Dedifferentiated amniotic fluid mesenchymal stem cell (primary cell): ENCODE measurements around the gene ZNF669.
"Not testable (repeated sequence)": the region's sequence is repeated elsewhere in the genome, so short reads cannot be mapped to it uniquely, and the experiment has no call there.

Experiments
- DNase-seq: peaks from one replicate; pipeline ENCODE4 v3.0.0-alpha.2; 2016; ENCODE audit errors: extremely low spot score

The ZNF669 gene

GRCh38 chr1:247103859-247104591 lies at the start of gene ZNF669:
Gene ZNF669 (minus strand): TSS chr1:247104356. CDS start chr1:247104199, 157 bp downstream.
- peak; percentile 96 for DNase-seq

DNA sequence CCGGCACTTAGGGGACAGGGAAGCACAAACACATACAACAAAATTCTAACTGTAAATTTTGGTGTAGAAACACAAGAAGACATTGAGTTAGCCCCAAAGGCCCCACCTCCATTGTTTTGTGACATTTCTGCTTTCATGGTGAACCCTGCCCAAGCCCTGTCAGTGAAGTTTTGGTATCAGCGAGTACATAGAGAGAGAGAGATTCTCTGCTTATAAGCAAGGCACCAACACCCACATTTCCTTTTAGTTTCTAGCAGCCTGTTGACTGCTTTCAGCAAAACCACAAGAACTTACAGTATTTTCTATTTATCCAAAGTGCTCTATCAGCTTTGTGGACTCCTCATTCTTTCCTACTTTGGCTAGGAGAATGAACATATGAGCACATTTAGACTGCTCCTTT lies 43.6 kb upstream of the ZNF669 start:
- no peak for DNase-seq

DNA sequence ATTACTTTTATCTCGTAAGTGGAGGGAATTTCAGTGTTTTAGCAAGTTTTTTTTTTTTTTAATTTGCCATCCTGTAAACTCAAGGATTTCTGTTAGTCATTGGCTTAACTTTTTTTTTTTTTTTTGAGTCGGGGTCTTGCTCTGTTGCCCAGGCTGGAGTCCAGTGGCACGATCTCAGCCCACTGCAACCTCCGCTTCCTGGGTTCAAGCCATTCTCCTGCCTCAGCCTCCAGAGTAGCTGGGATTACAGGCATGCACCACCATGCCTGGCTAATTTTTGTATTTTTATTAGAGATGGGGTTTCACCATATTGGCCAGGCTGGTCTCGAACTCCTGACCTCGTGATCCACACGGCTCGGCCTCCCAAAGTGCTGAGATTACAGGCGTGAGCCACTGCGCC lies 43.0 kb upstream of the ZNF669 start:
- DNase-seq, result not testable (repeated sequence)

- no peak for DNase-seq
These were observed 42.5 kb upstream of the ZNF669 start for GRCh38 chr1:247146671-247147070.

DNA sequence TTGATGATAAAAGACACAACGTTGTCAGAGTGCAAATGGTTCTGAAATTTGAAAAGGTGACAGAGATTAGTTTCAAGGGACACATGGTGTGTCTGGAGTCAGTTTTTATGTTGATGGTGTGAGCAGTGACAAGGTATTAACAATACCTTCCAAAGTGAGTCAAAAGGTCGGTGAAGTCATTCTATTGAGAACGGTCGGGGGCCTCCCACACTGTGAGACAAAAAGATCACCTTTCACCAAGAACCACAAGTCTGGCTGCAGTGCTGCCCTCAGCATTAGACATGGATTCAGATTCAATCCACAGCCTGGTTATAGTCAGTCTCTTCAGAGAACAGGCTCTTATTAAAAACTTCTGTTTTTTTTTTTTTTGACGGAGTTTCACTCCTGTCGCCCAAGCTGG lies 41.1 kb upstream of the ZNF669 start:
- DNase-seq, result no peak

DNA sequence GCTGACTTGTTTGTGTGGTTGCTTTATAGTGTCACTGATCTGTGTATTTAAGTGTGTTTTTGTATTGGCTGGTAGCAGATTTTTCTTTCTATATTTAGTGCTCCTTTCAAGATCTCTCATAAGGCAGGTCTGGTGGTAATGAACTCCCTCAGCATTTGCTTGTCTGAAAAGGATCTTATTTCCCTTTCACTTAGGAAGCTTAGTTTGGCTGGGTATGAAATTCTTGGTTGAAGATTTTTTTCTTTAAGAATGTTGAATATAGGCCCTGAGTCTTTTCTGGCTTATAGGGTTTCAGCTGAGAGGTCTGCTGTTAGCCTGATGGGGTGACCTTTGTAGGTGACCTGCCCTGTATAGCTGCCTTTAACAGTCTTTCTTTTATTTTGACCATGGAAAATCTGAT lies 35.4 kb upstream of the ZNF669 start:
- DNase-seq, result not testable (repeated sequence)

GRCh38 chr1:247131236-247131635 lies 27.1 kb upstream of the ZNF669 start:
- no peak for DNase-seq

GRCh38 chr1:247127519-247128282 lies 23.5 kb upstream of the ZNF669 start:
- not testable (repeated sequence) for DNase-seq

DNA sequence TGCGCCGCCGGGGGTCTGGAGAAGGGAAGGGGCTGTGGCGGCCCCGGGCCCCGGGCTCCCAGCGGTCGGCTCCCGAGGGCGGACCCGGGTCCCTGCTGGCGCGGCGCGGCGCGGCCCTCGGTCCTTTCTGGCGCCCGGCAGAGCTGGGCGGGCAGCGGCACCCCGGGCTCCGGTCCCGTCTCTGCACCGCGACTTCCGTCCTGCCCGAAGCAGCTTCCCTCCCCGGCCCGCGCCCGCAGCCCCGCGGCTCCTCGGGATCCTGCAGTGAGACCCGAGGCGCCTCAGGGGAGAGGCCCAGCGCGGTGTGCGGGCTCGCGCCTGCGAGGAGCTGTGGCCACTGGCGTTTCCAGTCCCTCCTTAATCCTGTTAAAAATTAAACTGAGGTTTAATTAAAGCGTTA lies 22.4 kb upstream of the ZNF669 start:
- DNase-seq, result not testable (repeated sequence)

- not testable (repeated sequence) for DNase-seq
These were observed 22.0 kb upstream of the ZNF669 start for GRCh38 chr1:247126166-247126565.

- DNase-seq, result no peak
These were observed 17.2 kb upstream of the ZNF669 start for GRCh38 chr1:247121382-247121781.

DNA sequence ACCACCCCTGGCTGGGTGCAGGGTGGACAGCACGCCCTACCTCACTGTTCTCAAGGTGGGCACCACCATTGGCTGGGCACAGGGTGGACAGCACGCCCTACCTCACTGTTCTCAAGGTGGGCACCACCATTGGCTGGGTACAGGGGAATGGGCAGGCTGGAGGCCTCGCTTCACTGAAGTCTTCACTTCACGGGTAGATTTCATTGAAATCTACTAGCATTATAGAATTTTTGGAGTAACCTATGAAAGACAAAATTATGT lies 16.2 kb upstream of the ZNF669 start:
- not testable (repeated sequence) for DNase-seq

- no peak for DNase-seq
These were observed 15.6 kb upstream of the ZNF669 start for GRCh38 chr1:247119600-247120407.

- no peak for DNase-seq
These were observed 14.8 kb upstream of the ZNF669 start for GRCh38 chr1:247118946-247119446.

DNA sequence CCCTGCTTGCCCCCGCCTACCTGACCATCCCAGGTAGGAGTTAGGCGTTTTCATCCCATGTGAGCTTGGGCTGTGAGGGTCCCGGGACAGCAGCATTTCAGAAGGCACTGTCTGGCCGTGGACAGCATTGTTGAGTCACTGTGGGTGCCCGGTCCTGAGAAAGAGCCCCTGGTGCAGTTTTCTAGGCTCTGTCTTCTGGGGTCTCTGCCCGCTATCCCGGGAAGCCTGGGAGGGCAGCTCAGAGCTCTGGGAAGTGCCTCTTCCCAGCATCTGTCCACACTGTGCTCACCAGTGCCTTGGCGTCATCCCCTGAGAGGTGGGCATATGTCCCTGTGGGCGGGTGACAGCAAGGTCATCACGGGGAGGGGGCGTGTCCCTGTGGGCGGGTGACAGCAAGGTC lies 11.4 kb upstream of the ZNF669 start:
- no peak for DNase-seq

DNA sequence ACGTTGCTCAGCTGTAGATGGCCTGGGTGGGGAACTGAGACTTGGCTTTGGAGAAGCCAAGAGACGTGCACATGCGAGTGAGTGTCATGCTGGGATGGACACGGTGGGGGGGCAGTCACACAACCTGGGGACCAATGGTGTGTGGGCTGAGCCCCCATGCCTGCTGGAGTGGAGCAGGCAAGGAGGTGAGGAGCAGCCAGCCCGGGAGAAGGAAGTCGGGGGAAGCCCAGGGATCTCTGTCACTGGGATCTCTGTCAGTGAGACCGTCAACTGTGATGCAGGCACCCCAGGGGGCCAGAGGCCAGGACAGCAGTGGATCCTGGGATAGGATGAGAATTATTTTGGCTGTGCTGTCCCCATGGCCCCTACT lies 11.0 kb upstream of the ZNF669 start:
- no peak for DNase-seq

DNA sequence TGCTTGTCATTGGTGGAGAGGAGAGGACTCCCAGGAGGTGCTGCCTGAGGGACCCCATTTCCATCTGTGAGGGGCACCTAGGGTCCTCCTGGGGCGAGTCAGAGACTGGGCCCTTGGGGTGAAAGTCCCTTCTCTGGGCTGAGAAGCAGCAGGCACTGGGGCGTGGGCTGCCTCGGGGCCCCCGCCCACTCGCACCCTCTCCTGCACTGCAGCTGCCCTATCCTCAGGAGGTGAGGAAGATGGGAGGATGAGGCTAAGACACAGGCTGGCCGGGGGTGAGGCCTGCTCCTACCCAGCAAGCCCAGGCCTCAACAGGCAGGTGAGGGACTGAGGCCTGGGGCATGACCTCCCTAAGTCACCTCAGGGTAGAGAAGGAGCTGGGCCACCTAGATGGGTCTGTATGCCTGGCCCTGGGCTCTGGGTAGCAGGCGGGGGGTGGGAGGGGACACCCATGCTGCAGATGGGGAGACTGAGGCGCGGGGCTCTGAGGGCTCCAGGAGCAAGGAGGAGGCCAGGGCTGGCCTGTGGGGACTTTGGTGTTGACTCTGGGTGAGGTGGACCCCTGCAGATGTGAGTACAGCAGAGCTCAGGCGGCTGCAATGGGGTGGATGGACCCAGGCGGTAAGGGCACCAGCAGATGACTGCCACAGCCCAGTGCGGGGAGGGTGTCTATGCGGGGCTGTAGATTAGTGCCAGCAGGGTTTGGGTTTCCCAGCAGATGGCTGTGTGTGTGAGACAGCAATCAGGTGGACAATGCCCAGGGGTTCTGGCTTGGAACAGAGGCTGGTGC lies 10.4 kb upstream of the ZNF669 start:
- DNase-seq, result no peak

GRCh38 chr1:247113733-247114271 lies 9.6 kb upstream of the ZNF669 start:
- no peak for DNase-seq

DNA sequence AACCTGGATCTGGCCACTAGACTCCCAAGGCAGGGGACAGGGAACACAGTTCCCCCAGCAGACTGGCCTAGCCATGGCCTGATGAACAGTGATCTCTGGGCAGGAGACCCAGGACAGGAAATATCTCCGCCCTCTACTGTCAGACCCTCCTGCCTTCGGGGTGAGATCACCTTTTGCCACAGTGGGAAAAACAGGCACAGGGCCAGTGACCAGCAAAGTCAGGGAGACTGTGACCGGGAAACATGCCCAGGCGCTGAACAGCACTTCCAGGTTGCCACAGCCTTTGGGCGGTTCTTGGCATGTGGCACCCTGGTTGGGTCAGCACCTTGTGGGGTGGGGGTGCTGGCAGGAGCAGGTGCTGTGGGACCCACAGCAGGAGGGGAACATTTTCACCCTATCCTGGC lies 8.9 kb upstream of the ZNF669 start:
- no peak for DNase-seq

DNA sequence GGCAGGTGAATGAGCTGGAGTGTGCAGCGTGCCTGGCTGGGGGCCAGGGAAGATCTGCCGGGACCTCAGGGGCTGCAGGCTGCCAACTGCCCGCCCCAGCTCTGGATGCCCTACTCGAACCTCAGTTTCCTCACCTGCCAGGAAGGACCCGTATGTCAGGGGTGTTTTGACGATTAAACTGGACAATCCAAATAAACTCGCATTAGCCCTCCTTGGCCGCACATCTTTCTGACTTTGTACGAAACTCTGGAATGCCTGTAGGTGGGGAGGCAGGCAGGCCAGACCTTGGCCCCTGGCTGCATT lies 8.3 kb upstream of the ZNF669 start:
- no peak for DNase-seq

GRCh38 chr1:247111700-247112478 lies 7.7 kb upstream of the ZNF669 start:
- no peak for DNase-seq
